Measurements from ENCODE around the gene CHMP4B.

CHMP4B gene

DNA sequence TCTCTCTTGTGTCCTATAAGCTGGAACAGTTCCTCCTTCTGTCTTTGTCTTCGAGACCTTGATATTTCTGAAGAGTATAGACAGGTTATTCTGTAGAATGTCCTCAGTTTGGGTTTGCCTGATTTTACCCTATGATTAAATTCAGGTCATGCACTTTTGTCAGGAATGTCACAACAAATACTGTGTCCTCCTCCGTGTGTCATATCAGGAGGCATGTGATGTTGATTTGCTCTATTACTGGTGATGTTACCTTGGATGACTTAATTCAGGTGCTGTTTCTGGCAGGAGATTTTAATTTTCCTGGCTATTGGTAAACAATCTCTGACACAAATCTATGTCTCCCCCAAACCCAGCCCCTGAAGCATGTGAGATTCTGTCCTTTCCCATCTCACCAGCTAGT is 33.3 kb upstream of the CHMP4B start:
- Histone ChIP-seq H3K9me3 (ENCODE audit: control insufficient read depth, low read length) (no peaks in the 10 kb centered on the region), H3K4me1 (ENCODE audit: control insufficient read depth, insufficient read depth, low read length) (no peaks in the 10 kb centered on the region), H3K27me3 (replicated peaks; ENCODE audit: control insufficient read depth, insufficient read depth, low read length) (no peaks in the 10 kb centered on the region), H3K4me3 (ENCODE audit: low read length) (no peak overlapping the region), H3K9ac (ENCODE audit: low read length) (no peak overlapping the region), H3K36me3 (ENCODE audit: control insufficient read depth, insufficient read depth, low read length, severe bottlenecking) (peaks cover 17% of the 10 kb centered on the region)
- DNase-seq (ENCODE audit: low read depth) = no peak

DNA sequence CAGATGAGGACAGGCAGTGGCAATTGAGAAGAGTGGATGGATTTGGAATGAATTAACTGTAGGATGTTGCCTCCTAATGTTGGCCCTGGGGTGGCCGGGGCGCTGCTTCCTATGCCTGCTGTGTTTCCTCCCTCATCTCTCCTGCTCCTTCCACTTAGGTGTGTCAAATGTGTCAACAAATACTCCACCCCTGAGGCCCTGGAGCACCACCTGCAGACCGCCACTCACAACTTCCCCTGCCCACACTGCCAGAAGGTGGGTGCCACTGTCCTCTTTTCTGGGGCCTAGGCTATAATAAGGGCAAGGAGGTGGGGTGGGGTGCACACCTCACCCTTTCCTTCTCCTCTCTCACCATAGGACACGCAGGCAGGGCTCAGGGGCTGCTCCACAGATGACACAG is 30.0 kb upstream of the CHMP4B start:
- H3K27me3 ChIP-seq (replicated peaks; ENCODE audit: control insufficient read depth, insufficient read depth, low read length) = no peaks in the 10 kb centered on the region
- no peaks in the 10 kb centered on the region for H3K4me1 ChIP-seq (ENCODE audit: control insufficient read depth, insufficient read depth, low read length)
- H3K9ac ChIP-seq (ENCODE audit: low read length) = no peak overlapping the region
- no peak overlapping the region for H3K4me3 ChIP-seq (ENCODE audit: low read length)
- peaks cover 8% of the 10 kb centered on the region for H3K36me3 ChIP-seq (ENCODE audit: control insufficient read depth, insufficient read depth, low read length, severe bottlenecking)
- no peak for DNase-seq (ENCODE audit: low read depth)
- H3K9me3 ChIP-seq (ENCODE audit: control insufficient read depth, low read length) = no peaks in the 10 kb centered on the region

DNA sequence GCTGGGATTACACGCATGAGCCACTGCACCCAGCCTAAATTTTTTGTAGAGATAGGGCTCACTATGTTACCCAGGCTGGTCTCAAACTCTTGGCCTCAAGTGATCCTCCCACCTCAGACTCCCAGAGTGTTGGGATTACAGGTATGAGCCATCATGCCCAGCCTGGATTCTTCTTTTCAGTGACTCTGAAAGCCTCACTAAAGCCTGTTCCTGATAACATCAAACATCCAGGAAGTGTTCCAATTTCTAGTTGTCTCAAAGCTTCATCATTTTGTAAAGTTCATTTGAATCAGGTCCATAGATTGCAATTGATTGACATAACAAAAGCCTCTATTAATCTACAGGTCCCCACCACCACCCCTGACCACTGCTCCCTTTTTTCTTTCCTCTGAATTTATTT is 29.2 kb upstream of the CHMP4B start:
- no peaks in the 10 kb centered on the region for H3K27me3 ChIP-seq (replicated peaks; ENCODE audit: control insufficient read depth, insufficient read depth, low read length)
- no peak overlapping the region for H3K4me3 ChIP-seq (ENCODE audit: low read length)
- no peak overlapping the region for H3K9ac ChIP-seq (ENCODE audit: low read length)
- H3K4me1 ChIP-seq (ENCODE audit: control insufficient read depth, insufficient read depth, low read length) = no peaks in the 10 kb centered on the region
- H3K9me3 ChIP-seq (ENCODE audit: control insufficient read depth, low read length) = no peaks in the 10 kb centered on the region
- no peak for DNase-seq (ENCODE audit: low read depth)
- peaks cover 8% of the 10 kb centered on the region for H3K36me3 ChIP-seq (ENCODE audit: control insufficient read depth, insufficient read depth, low read length, severe bottlenecking)

DNA sequence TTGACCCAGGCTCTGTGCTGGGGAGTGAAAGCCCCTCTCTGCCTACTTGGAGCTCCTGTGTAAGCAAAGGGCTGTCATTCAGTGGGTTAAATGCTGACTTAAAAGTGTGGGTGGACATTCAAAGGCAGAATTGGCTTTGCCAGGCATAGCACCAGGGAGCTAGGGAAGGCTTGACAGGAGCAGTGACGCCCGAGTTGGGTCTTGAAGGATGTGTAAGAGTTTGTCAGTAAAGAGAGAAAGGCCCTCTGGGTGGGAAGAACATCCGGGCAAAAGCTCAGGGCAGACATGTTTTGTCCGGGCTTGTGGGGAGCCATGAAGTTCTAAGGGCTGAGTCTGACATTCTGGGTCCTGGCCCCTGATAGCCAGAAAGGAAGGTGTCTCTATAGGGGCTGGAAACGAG is 27.9 kb upstream of the CHMP4B start:
- H3K36me3 ChIP-seq (ENCODE audit: control insufficient read depth, insufficient read depth, low read length, severe bottlenecking) = peaks cover 8% of the 10 kb centered on the region
- H3K27me3 ChIP-seq (replicated peaks; ENCODE audit: control insufficient read depth, insufficient read depth, low read length) = no peaks in the 10 kb centered on the region
- DNase-seq (ENCODE audit: low read depth) = no peak
- H3K9ac ChIP-seq (ENCODE audit: low read length) = no peak overlapping the region
- H3K4me3 ChIP-seq (ENCODE audit: low read length) = no peak overlapping the region
- H3K4me1 ChIP-seq (ENCODE audit: control insufficient read depth, insufficient read depth, low read length) = no peaks in the 10 kb centered on the region
- H3K9me3 ChIP-seq (ENCODE audit: control insufficient read depth, low read length) = no peaks in the 10 kb centered on the region

DNA sequence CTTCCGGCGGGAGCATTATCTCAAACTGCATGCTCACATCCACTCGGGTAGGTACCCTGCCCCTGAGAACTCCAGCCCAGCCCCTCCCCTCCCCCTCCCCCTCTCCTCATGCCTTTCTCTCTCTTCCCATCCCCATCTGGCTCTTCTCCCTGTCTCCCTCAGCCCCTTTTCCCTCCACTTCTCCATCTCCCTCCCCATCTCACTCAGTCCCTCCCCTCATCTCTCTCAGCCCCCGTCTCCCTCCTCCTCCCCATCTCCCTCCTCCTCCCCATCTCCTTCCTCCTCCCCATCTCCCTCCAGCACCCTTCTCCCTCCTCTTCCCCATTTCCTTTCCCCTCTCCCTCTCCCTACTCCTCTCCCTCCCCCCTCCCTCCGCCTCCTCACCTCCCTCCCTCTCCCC is 27.3 kb upstream of the CHMP4B start:
- H3K9me3 ChIP-seq (ENCODE audit: control insufficient read depth, low read length) = no peaks in the 10 kb centered on the region
- DNase-seq (ENCODE audit: low read depth) = no peak
- H3K9ac ChIP-seq (ENCODE audit: low read length) = no peak overlapping the region
- H3K4me3 ChIP-seq (ENCODE audit: low read length) = no peak overlapping the region
- H3K27me3 ChIP-seq (replicated peaks; ENCODE audit: control insufficient read depth, insufficient read depth, low read length) = no peaks in the 10 kb centered on the region
- H3K36me3 ChIP-seq (ENCODE audit: control insufficient read depth, insufficient read depth, low read length, severe bottlenecking) = peaks cover 8% of the 10 kb centered on the region
- H3K4me1 ChIP-seq (ENCODE audit: control insufficient read depth, insufficient read depth, low read length) = no peaks in the 10 kb centered on the region

DNA sequence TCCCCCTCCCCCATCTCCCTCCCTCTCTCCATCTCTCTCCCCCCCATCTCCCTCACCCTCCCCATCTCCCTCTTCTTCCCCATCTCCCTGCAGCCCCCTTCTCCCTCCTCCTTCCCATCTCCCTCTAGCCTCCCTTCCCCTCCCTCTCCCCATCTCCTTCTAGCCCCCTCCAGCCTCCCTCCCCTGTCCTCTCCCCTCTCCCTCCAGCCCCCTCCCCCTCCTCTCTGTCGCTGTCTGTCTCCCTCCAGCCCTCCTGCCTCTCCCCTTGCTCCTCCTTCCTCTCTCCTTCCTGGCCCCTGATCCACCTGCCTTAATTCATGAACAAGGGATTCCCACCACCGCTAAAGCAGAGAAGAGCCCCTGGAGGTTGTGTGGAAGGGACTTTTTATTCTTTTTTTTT is 26.9 kb upstream of the CHMP4B start:
- no peak overlapping the region for H3K4me3 ChIP-seq (ENCODE audit: low read length)
- no peaks in the 10 kb centered on the region for H3K27me3 ChIP-seq (replicated peaks; ENCODE audit: control insufficient read depth, insufficient read depth, low read length)
- DNase-seq (ENCODE audit: low read depth) = no peak
- no peaks in the 10 kb centered on the region for H3K9me3 ChIP-seq (ENCODE audit: control insufficient read depth, low read length)
- no peak overlapping the region for H3K9ac ChIP-seq (ENCODE audit: low read length)
- peaks cover 3% of the 10 kb centered on the region for H3K4me1 ChIP-seq (ENCODE audit: control insufficient read depth, insufficient read depth, low read length)
- peaks cover 8% of the 10 kb centered on the region for H3K36me3 ChIP-seq (ENCODE audit: control insufficient read depth, insufficient read depth, low read length, severe bottlenecking)

DNA sequence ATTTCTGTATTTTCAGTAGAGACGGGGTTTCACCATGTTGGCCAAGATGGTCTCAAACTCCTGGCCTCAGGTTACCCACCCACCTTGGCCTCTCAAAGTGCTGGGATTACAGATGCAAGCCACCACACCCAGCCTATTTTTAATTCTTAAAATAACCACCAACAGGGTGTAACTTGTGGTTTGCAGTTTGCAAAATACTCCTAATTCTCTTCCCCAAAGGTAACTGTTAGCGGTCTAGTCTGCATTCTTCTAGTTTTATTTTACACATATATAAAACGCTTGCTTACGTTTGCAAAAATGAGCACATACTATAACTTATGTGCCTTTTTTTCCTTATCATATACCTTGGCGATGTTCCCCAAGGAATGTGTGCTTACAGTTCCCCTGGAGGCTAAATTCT is 25.6 kb upstream of the CHMP4B start:
- H3K36me3 ChIP-seq (ENCODE audit: control insufficient read depth, insufficient read depth, low read length, severe bottlenecking) = peaks cover 8% of the 10 kb centered on the region
- no peaks in the 10 kb centered on the region for H3K27me3 ChIP-seq (replicated peaks; ENCODE audit: control insufficient read depth, insufficient read depth, low read length)
- no peak overlapping the region for H3K9ac ChIP-seq (ENCODE audit: low read length)
- no peaks in the 10 kb centered on the region for H3K9me3 ChIP-seq (ENCODE audit: control insufficient read depth, low read length)
- no peak for DNase-seq (ENCODE audit: low read depth)
- peaks cover 10% of the 10 kb centered on the region for H3K4me1 ChIP-seq (ENCODE audit: control insufficient read depth, insufficient read depth, low read length)
- no peak overlapping the region for H3K4me3 ChIP-seq (ENCODE audit: low read length)

DNA sequence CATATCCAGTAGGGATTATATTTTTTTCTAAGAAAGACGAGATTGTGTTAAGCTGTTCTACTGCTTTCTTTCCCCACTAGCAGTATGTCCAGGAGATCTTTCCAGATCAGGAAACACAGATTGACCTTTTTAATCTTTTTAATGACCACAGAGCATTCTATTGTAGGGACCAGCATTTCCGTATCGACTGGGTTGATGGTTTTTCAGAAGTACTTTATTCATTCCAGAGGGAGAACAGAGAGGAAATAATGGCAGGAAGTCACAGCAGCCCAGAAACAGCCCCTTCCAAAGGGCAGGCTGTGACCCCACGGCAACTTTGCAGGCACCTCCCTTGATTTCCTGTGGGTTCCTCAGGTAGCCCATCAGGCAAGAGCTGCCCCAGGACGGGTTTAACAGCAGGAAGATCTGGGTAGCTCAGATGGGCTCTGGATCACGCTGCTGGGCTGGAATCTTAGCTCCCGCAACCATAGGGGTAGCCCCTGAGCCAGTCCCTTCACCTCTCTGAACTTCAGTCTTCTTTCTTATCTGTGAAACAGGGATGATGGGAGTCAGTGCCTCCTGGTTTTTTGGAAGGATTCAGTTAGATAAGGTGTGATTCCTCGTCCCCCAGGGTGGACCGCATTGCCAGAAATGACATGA is 23.8 kb upstream of the CHMP4B start:
- no peaks in the 10 kb centered on the region for H3K9me3 ChIP-seq (ENCODE audit: control insufficient read depth, low read length)
- DNase-seq (ENCODE audit: low read depth) = no peak
- no peak overlapping the region for H3K9ac ChIP-seq (ENCODE audit: low read length)
- H3K4me3 ChIP-seq (ENCODE audit: low read length) = no peak overlapping the region
- H3K4me1 ChIP-seq (ENCODE audit: control insufficient read depth, insufficient read depth, low read length) = peaks cover 10% of the 10 kb centered on the region
- H3K27me3 ChIP-seq (replicated peaks; ENCODE audit: control insufficient read depth, insufficient read depth, low read length) = no peaks in the 10 kb centered on the region
- H3K36me3 ChIP-seq (ENCODE audit: control insufficient read depth, insufficient read depth, low read length, severe bottlenecking) = no peaks in the 10 kb centered on the region

DNA sequence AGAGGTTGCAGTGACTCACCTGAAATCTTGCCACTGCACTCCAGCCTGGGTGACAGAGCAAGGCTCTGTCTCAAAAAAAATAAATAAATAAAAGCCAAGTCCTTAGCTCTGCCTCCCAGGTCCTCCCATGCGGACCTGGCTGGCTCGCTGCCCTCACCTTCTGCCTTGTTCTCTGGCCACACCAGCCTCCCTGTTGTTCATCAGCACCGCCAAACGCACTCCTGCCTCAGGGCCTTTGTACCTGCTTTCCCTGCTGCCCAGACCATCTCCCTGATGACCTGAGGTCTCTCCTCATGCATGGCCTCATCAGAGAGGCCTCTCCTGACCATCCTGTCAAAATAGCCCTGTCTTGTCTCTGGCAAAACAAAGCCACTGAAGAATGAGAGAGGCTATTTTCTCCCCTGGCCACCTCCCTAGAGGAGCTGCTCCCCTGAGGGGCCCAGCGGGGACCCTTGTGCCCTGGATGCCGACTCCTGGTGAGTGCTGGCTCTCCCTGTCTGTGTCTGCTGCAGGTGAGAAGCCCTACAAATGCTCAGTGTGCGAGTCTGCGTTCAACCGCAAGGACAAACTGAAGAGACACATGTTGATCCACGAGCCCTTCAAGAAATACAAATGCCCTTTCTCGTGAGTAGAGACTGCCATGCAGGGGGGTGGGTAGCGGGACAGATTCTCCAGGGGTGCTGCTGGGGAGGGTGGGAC is 22.6 kb upstream of the CHMP4B start:
- no peak for DNase-seq (ENCODE audit: low read depth)
- Histone ChIP-seq H3K36me3 (ENCODE audit: control insufficient read depth, insufficient read depth, low read length, severe bottlenecking) (no peaks in the 10 kb centered on the region), H3K9me3 (ENCODE audit: control insufficient read depth, low read length) (no peaks in the 10 kb centered on the region)

DNA sequence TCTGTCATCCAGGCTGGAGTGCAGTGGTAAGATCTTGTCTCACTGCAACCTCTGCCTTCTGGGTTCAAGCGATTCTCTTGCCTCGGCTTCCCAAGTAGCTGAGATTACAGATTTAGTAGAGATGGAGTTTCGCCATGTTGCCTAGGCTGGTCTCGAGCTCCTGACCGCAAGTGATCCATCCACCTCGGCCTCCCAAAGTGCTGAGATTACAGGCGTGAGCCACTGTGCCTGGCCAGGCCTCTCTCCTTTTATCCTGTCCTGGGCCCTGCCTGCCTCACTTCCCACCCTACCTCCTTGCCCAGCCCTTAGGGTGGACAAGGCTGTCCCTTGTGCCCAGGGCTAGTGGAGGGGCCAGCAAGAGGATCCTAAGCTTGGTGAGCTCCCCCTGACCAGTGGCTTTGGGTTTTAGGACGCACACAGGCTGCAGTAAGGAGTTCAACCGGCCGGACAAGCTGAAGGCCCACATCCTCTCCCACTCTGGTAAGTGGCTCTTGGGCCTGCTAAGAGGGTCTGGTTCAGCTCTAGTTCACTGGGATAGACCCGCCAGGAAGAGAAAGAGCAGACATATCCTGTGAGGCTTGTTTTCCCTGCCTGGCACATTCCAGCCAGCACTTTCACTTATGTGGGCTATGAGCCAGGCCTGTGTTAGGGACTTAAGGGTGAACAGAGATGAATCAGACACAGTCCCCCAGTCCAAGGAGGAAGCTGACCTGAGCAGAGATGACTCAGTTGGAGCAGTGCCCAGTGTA is 21.9 kb upstream of the CHMP4B start:
- Histone ChIP-seq H3K36me3 (ENCODE audit: control insufficient read depth, insufficient read depth, low read length, severe bottlenecking) (no peaks in the 10 kb centered on the region), H3K27me3 (replicated peaks; ENCODE audit: control insufficient read depth, insufficient read depth, low read length) (no peaks in the 10 kb centered on the region), H3K9me3 (ENCODE audit: control insufficient read depth, low read length) (no peaks in the 10 kb centered on the region), H3K4me3 (ENCODE audit: low read length) (no peak overlapping the region), H3K9ac (ENCODE audit: low read length) (peak overlapping the region; percentile 77), H3K4me1 (ENCODE audit: control insufficient read depth, insufficient read depth, low read length) (peaks cover 18% of the 10 kb centered on the region)
- peak; percentile 76 for DNase-seq (ENCODE audit: low read depth)

More for the DNA sequence above, 22.6 kb upstream of the CHMP4B start:
- Histone ChIP-seq H3K4me1 (ENCODE audit: control insufficient read depth, insufficient read depth, low read length) (peaks cover 15% of the 10 kb centered on the region), H3K4me3 (ENCODE audit: low read length) (no peak overlapping the region), H3K27me3 (replicated peaks; ENCODE audit: control insufficient read depth, insufficient read depth, low read length) (no peaks in the 10 kb centered on the region), H3K9ac (ENCODE audit: low read length) (no peak overlapping the region)

DNA sequence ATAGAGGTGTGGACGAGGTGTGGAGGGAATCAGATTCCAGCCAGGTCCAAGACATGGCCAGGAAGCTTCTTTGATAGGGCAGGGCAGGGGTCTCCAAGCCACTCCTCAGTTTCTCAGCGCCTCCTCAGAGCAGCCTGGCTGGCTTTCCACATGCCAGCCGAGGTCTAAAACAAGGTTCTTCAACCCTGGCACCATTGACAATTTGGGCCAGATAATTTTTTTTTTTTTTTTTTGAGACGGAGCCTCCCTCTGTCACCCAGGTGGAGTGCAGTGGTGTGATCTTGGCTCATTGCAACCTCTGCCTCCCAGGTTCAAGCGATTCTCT is 21.3 kb upstream of the CHMP4B start:
- no peak overlapping the region for H3K4me3 ChIP-seq (ENCODE audit: low read length)
- no peaks in the 10 kb centered on the region for H3K36me3 ChIP-seq (ENCODE audit: control insufficient read depth, insufficient read depth, low read length, severe bottlenecking)
- DNase-seq (ENCODE audit: low read depth) = no peak
- H3K4me1 ChIP-seq (ENCODE audit: control insufficient read depth, insufficient read depth, low read length) = peaks cover 18% of the 10 kb centered on the region
- H3K27me3 ChIP-seq (replicated peaks; ENCODE audit: control insufficient read depth, insufficient read depth, low read length) = no peaks in the 10 kb centered on the region
- H3K9me3 ChIP-seq (ENCODE audit: control insufficient read depth, low read length) = no peaks in the 10 kb centered on the region
- no peak overlapping the region for H3K9ac ChIP-seq (ENCODE audit: low read length)

Measured in adipocyte (in vitro differentiated cells).